B cell (primary cell): Measurements from ENCODE around the gene CARTPT. TPM values are rescaled to one million over a fixed set of nuclear protein-coding genes. Genes with fewer than 3 reads are reported as not detected.

Source experiments
- ATAC-seq: fragments of 200-7000 bp; cut with Tn5 transposase; one replicate; pipeline ENCODE4 v1.10.0; 2021; ENCODE audit warnings: low read depth, mild to moderate bottlenecking, moderate number of reproducible peaks, moderate library complexity
- CTCF ChIA-PET: fragments of 350-600 bp; sonication (Branson Sonifier 250); formaldehyde crosslinking; loops from one replicate; lab custom pipeline; 2021; ENCODE audit warnings: antibody characterized with exemption, inconsistent platforms; lab: Charles Lee
- POLR2A ChIA-PET: fragments of 350-600 bp; sonication (Branson Sonifier 250); formaldehyde crosslinking; loops from one replicate; lab custom pipeline; 2021; ENCODE audit warnings: antibody characterized with exemption; lab: Charles Lee
- DNase-seq: peaks from one replicate; pipeline ENCODE4 v3.0.0; 2013
- H2AFZ ChIP-seq: 2 replicates; pipeline ENCODE4 v1.6.1; 2012; ENCODE audit warnings: mild to moderate bottlenecking, low read depth, low read length; ENCODE audit not compliant: insufficient read depth, poor library complexity, severe bottlenecking
- H3K27ac ChIP-seq, 2 donors: 1 replicate in 1 of 2; 2 replicates in 1 of 2; pipeline ENCODE4 v1.5.1; 2012 to 2013; ENCODE audit warnings: low read length in 2 of 2, mild to moderate bottlenecking in 2 of 2, moderate library complexity in 1 of 2
- H3K27me3 ChIP-seq, 4 experiments: fragments of 200-600 bp in 1 of 4; sonication (generic) in 1 of 4; replicated peaks in 1 of 4; 1 replicate in 2 of 4; 2 replicates in 2 of 4; pipeline versions ENCODE4 v1.6.1 to v1.7.0; 2013 to 2016; ENCODE audit warnings: low read length in 3 of 4, mild to moderate bottlenecking in 2 of 4, mixed read lengths in 1 of 4, moderate library complexity in 1 of 4; ENCODE audit not compliant: insufficient read depth in 4 of 4, control insufficient read depth in 3 of 4; ENCODE audit errors: control extremely low read depth in 1 of 4
- H3K36me3 ChIP-seq, 2 experiments: replicated peaks in 1 of 2; 1 replicate in 1 of 2; 2 replicates in 1 of 2; pipeline versions ENCODE4 v1.6.1 to v1.7.1; 2013; ENCODE audit warnings: low read length in 1 of 2; ENCODE audit not compliant: insufficient read depth in 2 of 2, control insufficient read depth in 1 of 2; ENCODE audit errors: control extremely low read depth in 1 of 2, extremely low read depth in 1 of 2
- H3K4me1 ChIP-seq, 2 donors: fragments of 200-600 bp in 1 of 2; sonication (generic) in 1 of 2; 1 replicate in 1 of 2; 2 replicates in 1 of 2; pipeline versions ENCODE4 v1.5.1 to v1.6.1; 2013 to 2017; ENCODE audit warnings: low read length in 2 of 2; ENCODE audit not compliant: control insufficient read depth in 2 of 2, insufficient read depth in 2 of 2
- H3K4me2 ChIP-seq: replicated peaks from 2 replicates; pipeline ENCODE3; 2012; ENCODE audit warnings: mild to moderate bottlenecking, low read depth, low read length; ENCODE audit not compliant: poor library complexity, severe bottlenecking
- H3K4me3 ChIP-seq, 5 experiments: fragments of 200-600 bp in 1 of 5; sonication (generic) in 1 of 5; 1 replicate in 3 of 5; 2 replicates in 2 of 5; pipeline versions ENCODE4 v1.5.1 to v1.7.0; 2011 to 2016; ENCODE audit warnings: low read length in 4 of 5, mild to moderate bottlenecking in 4 of 5, low read depth in 2 of 5, control low read depth in 1 of 5, moderate library complexity in 1 of 5; ENCODE audit not compliant: insufficient read depth in 1 of 5; ENCODE audit errors: control extremely low read depth in 1 of 5, extremely low read depth in 1 of 5
- H3K79me2 ChIP-seq: fragments of 200-600 bp; sonication (generic); one replicate; pipeline ENCODE4 v1.6.0; 2016; ENCODE audit warnings: low read length; ENCODE audit not compliant: control insufficient read depth, insufficient read depth
- H3K9ac ChIP-seq: fragments of 200-600 bp; sonication (generic); 2 replicates; pipeline ENCODE4 v1.6.1; 2017; ENCODE audit warnings: mild to moderate bottlenecking, low read length, moderate library complexity
- H3K9me3 ChIP-seq, 3 donors: one replicate each; pipeline versions ENCODE4 v1.6.1 to v1.7.1; 2013; ENCODE audit warnings: low read length in 2 of 3; ENCODE audit not compliant: control insufficient read depth in 2 of 3, insufficient read depth in 1 of 3; ENCODE audit errors: control extremely low read depth in 1 of 3
- H4K20me1 ChIP-seq: 2 replicates; pipeline ENCODE4 v1.6.0; 2012; ENCODE audit warnings: mild to moderate bottlenecking, low read length; ENCODE audit not compliant: insufficient read depth, control insufficient read depth, poor library complexity, severe bottlenecking
- H3K27ac Mint-ChIP-seq: one replicate; pipeline ENCODE4 v1.8.0; 2021; ENCODE audit warnings: mixed read lengths
- H3K27me3 Mint-ChIP-seq: one replicate; pipeline ENCODE4 v1.8.0; 2021; ENCODE audit warnings: mixed read lengths
- H3K4me1 Mint-ChIP-seq: one replicate; pipeline ENCODE4 v1.8.0; 2021; ENCODE audit warnings: mixed read lengths
- H3K4me3 Mint-ChIP-seq: one replicate; pipeline ENCODE4 v1.8.0; 2021; ENCODE audit warnings: mixed read lengths
- H3K9me3 Mint-ChIP-seq: one replicate; pipeline ENCODE4 v1.8.0; 2022; ENCODE audit warnings: mixed read lengths; ENCODE audit not compliant: insufficient read depth
- EZH2 ChIP-seq: IDR thresholded peaks from 2 replicates; pipeline ENCODE4 v1.6.1; 2012; ENCODE audit warnings: borderline replicate concordance, low read depth, mild to moderate bottlenecking, moderate library complexity, low read length; ENCODE audit not compliant: insufficient read depth, poor library complexity, severe bottlenecking
- WGBS: methylation state at CpG from one replicate; pipeline ENCODE4 v1.1.5; 2013; ENCODE audit warnings: missing lambda C conversion rate; ENCODE audit not compliant: insufficient coverage; 5-methylcytosine and 5-hydroxymethylcytosine counted together
- intact Hi-C: fragments of 100-400 bp; cut with micrococcal nuclease; formaldehyde crosslinking; loops from one replicate; pipeline ENCODE4 v1.10.0; 2022
- polyA plus RNA-seq: library from polyadenylated mRNA; depleted of rRNA; stranded (reverse); fragments of >200 nt; gene quantifications from 2 replicates; pipeline ENCODE4 v1.2.3, GENCODE V29; 2012
- total RNA-seq, 2 donors: library from RNA; stranded (reverse); fragments of 120-200 nt in 1 of 2; gene quantifications; 1 replicate in 1 of 2; 2 replicates in 1 of 2; pipeline versions ENCODE4 v1.2.3 to v1.2.4, GENCODE V29; 2013 to 2022
- TF ChIP-seq, protein P1 (sequence below): fragments of 200-600 bp; IDR thresholded peaks from one replicate; pipeline ENCODE4 v1.8.0; 2022; ENCODE audit warnings: antibody characterized with exemption, mild to moderate bottlenecking

Gene CARTPT
- total and polyA plus RNA-seq, 2 donors (not counting 1 experiment from before 2014, with no cell fraction given) = not detected

GRCh38 chr5:71703941-71704340, 15.1 kb upstream of the CARTPT start:
- H3K4me1 ChIP-seq = no peaks in the 10 kb centered on the region
- CTCF ChIA-PET = interaction anchor here (1.5 kb wide), 1 partner anchor 9 kb away, joined by 5 read pairs; no protein-coding TSS in a partner anchor
- POLR2A ChIA-PET = no interaction called here
- Mint-ChIP-seq H3K4me1 (no peaks in the 10 kb centered on the region), H3K27me3 (peaks cover 17% of the 10 kb centered on the region), H3K4me3 (no peak overlapping the region), H3K27ac (no peak overlapping the region), H3K9me3 (no peaks in the 10 kb centered on the region)
- no peak overlapping the region for H3K4me2 ChIP-seq
- no peak overlapping the region for H3K4me3 ChIP-seq
- H3K36me3 ChIP-seq = no peaks in the 10 kb centered on the region
- no peak overlapping the region for H3K9ac ChIP-seq
- H4K20me1 ChIP-seq = no peaks in the 10 kb centered on the region
- no peaks in the 10 kb centered on the region for H3K9me3 ChIP-seq
- intact Hi-C loops = no loop called here
- H3K27me3 ChIP-seq = no peaks in the 10 kb centered on the region
- TF ChIP-seq, protein P1, sequence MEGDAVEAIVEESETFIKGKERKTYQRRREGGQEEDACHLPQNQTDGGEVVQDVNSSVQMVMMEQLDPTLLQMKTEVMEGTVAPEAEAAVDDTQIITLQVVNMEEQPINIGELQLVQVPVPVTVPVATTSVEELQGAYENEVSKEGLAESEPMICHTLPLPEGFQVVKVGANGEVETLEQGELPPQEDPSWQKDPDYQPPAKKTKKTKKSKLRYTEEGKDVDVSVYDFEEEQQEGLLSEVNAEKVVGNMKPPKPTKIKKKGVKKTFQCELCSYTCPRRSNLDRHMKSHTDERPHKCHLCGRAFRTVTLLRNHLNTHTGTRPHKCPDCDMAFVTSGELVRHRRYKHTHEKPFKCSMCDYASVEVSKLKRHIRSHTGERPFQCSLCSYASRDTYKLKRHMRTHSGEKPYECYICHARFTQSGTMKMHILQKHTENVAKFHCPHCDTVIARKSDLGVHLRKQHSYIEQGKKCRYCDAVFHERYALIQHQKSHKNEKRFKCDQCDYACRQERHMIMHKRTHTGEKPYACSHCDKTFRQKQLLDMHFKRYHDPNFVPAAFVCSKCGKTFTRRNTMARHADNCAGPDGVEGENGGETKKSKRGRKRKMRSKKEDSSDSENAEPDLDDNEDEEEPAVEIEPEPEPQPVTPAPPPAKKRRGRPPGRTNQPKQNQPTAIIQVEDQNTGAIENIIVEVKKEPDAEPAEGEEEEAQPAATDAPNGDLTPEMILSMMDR = no peak
- no peak for TF ChIP-seq EZH2
- no peak for ATAC-seq
- WGBS = 33% methylated on average over 1 of the region's 4 CpGs
- H3K79me2 ChIP-seq = no peaks in the 10 kb centered on the region
- H3K27ac ChIP-seq = no peak overlapping the region
- DNase-seq = no peak
- H2AFZ ChIP-seq = no peak overlapping the region

GRCh38 chr5:71705421-71705820, 13.7 kb upstream of the CARTPT start:
- 90% methylated on average over 4 of the region's 5 CpGs for WGBS

More at GRCh38 chr5:71705421-71705820, 13.7 kb upstream of the CARTPT start:
- Mint-ChIP-seq H3K4me3 (no peak overlapping the region), H3K9me3 (no peaks in the 10 kb centered on the region), H3K27me3 (peaks cover 14% of the 10 kb centered on the region), H3K4me1 (no peaks in the 10 kb centered on the region), H3K27ac (no peak overlapping the region)
- TF ChIP-seq, protein P1 = no peak
- no peak for TF ChIP-seq EZH2
- Histone ChIP-seq H3K9me3 (no peaks in the 10 kb centered on the region), H3K9ac (no peak overlapping the region), H3K27ac (no peak overlapping the region), H3K79me2 (no peaks in the 10 kb centered on the region), H3K4me2 (no peak overlapping the region), H3K4me1 (no peaks in the 10 kb centered on the region), H2AFZ (no peak overlapping the region), H3K27me3 (no peaks in the 10 kb centered on the region), H3K4me3 (no peak overlapping the region), H3K36me3 (no peaks in the 10 kb centered on the region), H4K20me1 (no peaks in the 10 kb centered on the region)
- no peak for ATAC-seq
- ChIA-PET CTCF (interaction anchor here (1.5 kb wide), 1 partner anchor 10 kb away, joined by 5 read pairs; no protein-coding TSS in a partner anchor), POLR2A (no interaction called here)
- intact Hi-C loops = no loop called here
- no peak for DNase-seq
